Kidney (tissue), 14 donors: ENCODE results near the gene IGF1R. TPM values are rescaled to one million over a fixed set of nuclear protein-coding genes. Genes with fewer than 3 reads are reported as not detected.
A peak's percentile ranks its signal among the peaks of the same experiment; 100 is the strongest.

ENCODE experiments used
- DNase-seq, 5 donors: peaks; one replicate each; pipeline ENCODE4 v3.0.0-alpha.2; 2013 to 2020
- FAIRE-seq: peaks from 2 replicates; lab custom pipeline; 2012; peaks lifted over from hg19 to GRCh38; lab: Jason Lieb, UNC
- H3K27ac ChIP-seq, 2 donors: one replicate each; pipeline ENCODE4 v1.7.0; 2013; ENCODE audit warnings: low read depth in 2 of 2, low read length in 2 of 2, inconsistent platforms in 1 of 2
- H3K27me3 ChIP-seq: one replicate; pipeline ENCODE4 v1.7.1; 2013; ENCODE audit warnings: low read length, inconsistent platforms; ENCODE audit not compliant: control insufficient read depth, insufficient read depth
- H3K36me3 ChIP-seq, 3 donors: one replicate each; pipeline versions ENCODE4 v1.7.0 to v1.7.1; 2013; ENCODE audit warnings: low read length in 3 of 3, control low read depth in 1 of 3, inconsistent platforms in 1 of 3; ENCODE audit not compliant: insufficient read depth in 3 of 3, control insufficient read depth in 2 of 3
- H3K4me1 ChIP-seq, 3 donors: one replicate each; pipeline versions ENCODE4 v1.7.0 to v1.7.1; 2013; ENCODE audit warnings: low read length in 3 of 3, inconsistent platforms in 1 of 3, low read depth in 1 of 3; ENCODE audit not compliant: control insufficient read depth in 2 of 3, insufficient read depth in 2 of 3
- H3K4me3 ChIP-seq, 3 donors: one replicate each; pipeline versions ENCODE4 v1.7.0 to v1.8.1; 2013; ENCODE audit warnings: low read length in 3 of 3, control low read depth in 1 of 3, inconsistent platforms in 1 of 3
- H3K9ac ChIP-seq, 3 donors: one replicate each; pipeline versions ENCODE4 v1.7.0 to v1.7.1; 2013; ENCODE audit warnings: low read length in 3 of 3, control low read depth in 1 of 3, inconsistent platforms in 1 of 3
- H3K9me3 ChIP-seq, 3 donors: one replicate each; pipeline versions ENCODE4 v1.7.0 to v1.7.1; 2013; ENCODE audit warnings: low read length in 3 of 3, control low read depth in 1 of 3, inconsistent platforms in 1 of 3; ENCODE audit not compliant: control insufficient read depth in 2 of 3, insufficient read depth in 1 of 3
- CTCF ChIP-seq: IDR thresholded peaks from 3 replicates; pipeline ENCODE4 v1.5.1; 2012; ENCODE audit warnings: mild to moderate bottlenecking, moderate library complexity, borderline replicate concordance; ENCODE audit not compliant: insufficient read depth; ENCODE audit errors: extremely low read depth
- intact Hi-C: fragments of 100-400 bp; cut with DNase I; formaldehyde crosslinking; loops from one replicate; pipeline ENCODE4 v1.11.1; 2022
- polyA plus RNA-seq: library from polyadenylated mRNA; stranded (reverse); fragments of 350-450 nt; fragmentation: Illumina TruSeq; extraction: RNeasy Lipid Tissue Mini Kit (QIAGEN cat#74804); gene quantifications from one replicate; pipeline ENCODE4 v1.2.3, GENCODE V29; 2014; ENCODE audit warnings: low read depth, low replicate concordance; ENCODE audit not compliant: insufficient read depth
- total RNA-seq: library from RNA; stranded (reverse); fragmentation: NEBNext Ultra II Directional; extraction: Animal tissue kit (Norgen Biotek cat#: 25700); gene quantifications from one replicate; pipeline ENCODE4 v1.2.1, GENCODE V29; 2021
- donor health status: control.
- donor health status: control.
- donor health status: control.
- donor health status: control.
- donor health status: control.
- donor health status: DM: yes; HTN: yes; CAD: no.
- donor health status: Normal renal cell carcinoma (clear cell type).

Gene IGF1R
- total and polyA plus RNA-seq, 2 donors from 2014 or later, result 6.5 to 73.2 TPM

GRCh38 chr15:98899272-98900021 lies 251.1 kb downstream of the IGF1R start:
- Histone ChIP-seq H3K36me3 (peaks cover 2 to 21% (median 7%) of the 10 kb centered on the region in 3 donors), H3K9ac (no peak overlapping the region), H3K9me3 (no peaks in the 10 kb centered on the region), H3K27ac (no peak overlapping the region), H3K4me1 (peaks cover 0 to 6% (median 2%) of the 10 kb centered on the region in 3 donors), H3K27me3 (no peaks in the 10 kb centered on the region), H3K4me3 (no peak overlapping the region)
- FAIRE-seq (no peak), DNase-seq (no peak)
- TF ChIP-seq CTCF, result no peak
- intact Hi-C loops, result no loop called here

GRCh38 chr15:98900356-98900755 lies 252.0 kb downstream of the IGF1R start:
- no peak for FAIRE-seq
- Histone ChIP-seq H3K4me1 (peaks cover 0 to 6% (median 2%) of the 10 kb centered on the region in 3 donors), H3K4me3 (no peak overlapping the region), H3K27me3 (no peaks in the 10 kb centered on the region), H3K27ac (no peak overlapping the region), H3K9me3 (no peaks in the 10 kb centered on the region), H3K9ac (no peak overlapping the region), H3K36me3 (peaks cover 2 to 21% (median 7%) of the 10 kb centered on the region in 3 donors)
- intact Hi-C loops, result no loop called here
- TF ChIP-seq CTCF, result no peak
- peak in 2 of 5 donors; percentile 63 to 64 for DNase-seq

GRCh38 chr15:98901434-98902072 lies 253.2 kb downstream of the IGF1R start:
- H3K27ac ChIP-seq, result no peak overlapping the region
- no peak for TF ChIP-seq CTCF
- peaks cover 0 to 11% (median 5%) of the 10 kb centered on the region in 3 donors for H3K4me1 ChIP-seq
- no peak overlapping the region for H3K4me3 ChIP-seq
- FAIRE-seq (no peak), DNase-seq (no peak)
- H3K9ac ChIP-seq, result no peak overlapping the region
- H3K36me3 ChIP-seq, result peaks cover 2 to 18% (median 7%) of the 10 kb centered on the region in 3 donors
- H3K27me3 ChIP-seq, result no peaks in the 10 kb centered on the region
- intact Hi-C loops, result no loop called here
- no peaks in the 10 kb centered on the region for H3K9me3 ChIP-seq
